Hepatocyte (in vitro differentiated cells): ENCODE measurements around the gene DAW1. TPM values are rescaled to one million over a fixed set of nuclear protein-coding genes. Genes with fewer than 3 reads are reported as not detected.
A peak's percentile ranks its signal among the peaks of the same experiment; 100 is the strongest.

Experiments
- DNase-seq: peaks from one replicate; pipeline ENCODE4 v3.0.0-alpha.2; 2016; ENCODE audit warnings: low spot score
- H2AFZ ChIP-seq: fragments of 200-600 bp; sonication (generic); 2 replicates; pipeline ENCODE4 v1.6.0; 2016; ENCODE audit warnings: antibody characterized with exemption, mild to moderate bottlenecking
- H3K27ac ChIP-seq: fragments of 200-600 bp; sonication (generic); 2 replicates; pipeline ENCODE4 v1.5.1; 2016; ENCODE audit warnings: mild to moderate bottlenecking
- H3K27me3 ChIP-seq: fragments of 200-600 bp; sonication (generic); 2 replicates; pipeline ENCODE4 v1.6.1; 2016
- H3K36me3 ChIP-seq: fragments of 200-600 bp; sonication (generic); replicated peaks from 2 replicates; pipeline ENCODE4 v1.5.1; 2016; ENCODE audit warnings: low read depth; ENCODE audit not compliant: insufficient read depth
- H3K4me1 ChIP-seq: fragments of 200-600 bp; sonication (generic); 2 replicates; pipeline ENCODE4 v1.5.1; 2016; ENCODE audit warnings: mild to moderate bottlenecking, moderate library complexity; ENCODE audit not compliant: insufficient read depth
- H3K4me2 ChIP-seq: fragments of 200-600 bp; sonication (generic); 2 replicates; pipeline ENCODE4 v1.6.0; 2016
- H3K4me3 ChIP-seq: fragments of 200-600 bp; sonication (generic); 2 replicates; pipeline ENCODE4 v1.5.1; 2016; ENCODE audit warnings: mild to moderate bottlenecking
- H3K79me2 ChIP-seq: fragments of 200-600 bp; sonication (generic); 2 replicates; pipeline ENCODE4 v1.6.0; 2017; ENCODE audit warnings: mild to moderate bottlenecking
- H3K9me2 ChIP-seq: fragments of 200-600 bp; sonication (generic); replicated peaks from 2 replicates; pipeline ENCODE4 v1.6.0; 2017; ENCODE audit warnings: mild to moderate bottlenecking; ENCODE audit not compliant: insufficient read depth
- H3K9me3 ChIP-seq: fragments of 200-600 bp; sonication (generic); 2 replicates; pipeline ENCODE4 v1.5.1; 2016; ENCODE audit warnings: low read depth, mild to moderate bottlenecking
- H4K20me1 ChIP-seq: fragments of 200-600 bp; sonication (generic); 2 replicates; pipeline ENCODE4 v1.6.0; 2016; ENCODE audit warnings: mild to moderate bottlenecking; ENCODE audit not compliant: insufficient read depth, poor library complexity, severe bottlenecking
- CTCF ChIP-seq: fragments of 200-600 bp; sonication (generic); IDR thresholded peaks from 2 replicates; pipeline ENCODE4 v1.5.1; 2016; ENCODE audit warnings: antibody characterized with exemption, mild to moderate bottlenecking; ENCODE audit not compliant: poor library complexity
- EZH2 ChIP-seq: fragments of 200-600 bp; sonication (generic); IDR thresholded peaks from 2 replicates; pipeline ENCODE4 v1.6.1; 2016; ENCODE audit warnings: antibody characterized with exemption, mild to moderate bottlenecking, borderline replicate concordance
- EZH2phosphoT487 ChIP-seq: fragments of 200-600 bp; sonication (generic); IDR thresholded peaks from one replicate; pipeline ENCODE4 v1.6.1; 2018; ENCODE audit warnings: antibody characterized with exemption, mild to moderate bottlenecking, low read depth, moderate library complexity; ENCODE audit not compliant: unreplicated experiment, severe bottlenecking
- WGBS: methylation state at CpG from one replicate; pipeline ENCODE4 v1.1.6; 2016; ENCODE audit warnings: low lambda C conversion rate; ENCODE audit errors: missing lambda C conversion rate; 5-methylcytosine and 5-hydroxymethylcytosine counted together
- polyA plus RNA-seq: library from polyadenylated mRNA; unstranded; fragments of >200 nt; fragmentation: Nextera tagmentation; extraction: Ambion mirVana; gene quantifications from 2 replicates; pipeline ENCODE4 v1.2.1, GENCODE V29; 2016
- total RNA-seq: library from RNA; depleted of rRNA; stranded (reverse); fragments of >200 nt; gene quantifications from 2 replicates; pipeline ENCODE4 v1.2.3, GENCODE V29; 2014

Gene DAW1
- total and polyA plus RNA-seq, 2 experiments from 2014 or later = 0.23 to 0.88 TPM

GRCh38 chr2:227867386-227867785, 4.0 kb upstream of the DAW1 start:
- no peak for TF ChIP-seq CTCF
- TF ChIP-seq EZH2 = no peak
- no peak for TF ChIP-seq EZH2phosphoT487
- H3K27ac ChIP-seq = no peak overlapping the region

GRCh38 chr2:227870710-227871374, 589 bp upstream of the DAW1 start:
- DNase-seq = peak; percentile 32
- TF ChIP-seq EZH2 (no peak), EZH2phosphoT487 (no peak), CTCF (no peak)
- H3K27me3 ChIP-seq = no peaks in the 10 kb centered on the region
- peak overlapping the region; percentile 75 for H3K27ac ChIP-seq
- 72% methylated on average over 13 of the region's 13 CpGs for WGBS
- no peak overlapping the region for H3K4me3 ChIP-seq
- peaks cover 10% of the 10 kb centered on the region for H3K4me1 ChIP-seq
- no peak overlapping the region for H3K4me2 ChIP-seq
- no peaks in the 10 kb centered on the region for H4K20me1 ChIP-seq
- no peaks in the 10 kb centered on the region for H3K36me3 ChIP-seq
- no peak overlapping the region for H2AFZ ChIP-seq
- H3K9me3 ChIP-seq = no peaks in the 10 kb centered on the region
- no peaks in the 10 kb centered on the region for H3K79me2 ChIP-seq
- H3K9me2 ChIP-seq = no peaks in the 10 kb centered on the region

More at GRCh38 chr2:227867386-227867785, 4.0 kb upstream of the DAW1 start:
- DNase-seq = no peak
- Histone ChIP-seq H3K4me3 (no peak overlapping the region), H3K9me3 (no peaks in the 10 kb centered on the region), H4K20me1 (no peaks in the 10 kb centered on the region), H2AFZ (no peak overlapping the region), H3K4me2 (no peak overlapping the region), H3K79me2 (no peaks in the 10 kb centered on the region), H3K27me3 (no peaks in the 10 kb centered on the region), H3K4me1 (peaks cover 24% of the 10 kb centered on the region), H3K36me3 (no peaks in the 10 kb centered on the region), H3K9me2 (no peaks in the 10 kb centered on the region)
- WGBS = 75% methylated on average over 2 of the region's 2 CpGs

GRCh38 chr2:227872676-227873075, 1.2 kb downstream of the DAW1 start:
- Histone ChIP-seq H3K27me3 (no peaks in the 10 kb centered on the region), H3K4me2 (no peak overlapping the region), H3K79me2 (no peaks in the 10 kb centered on the region), H3K27ac (no peak overlapping the region), H2AFZ (no peak overlapping the region), H4K20me1 (no peaks in the 10 kb centered on the region), H3K4me1 (peaks cover 10% of the 10 kb centered on the region), H3K4me3 (no peak overlapping the region), H3K9me2 (no peaks in the 10 kb centered on the region), H3K9me3 (no peaks in the 10 kb centered on the region), H3K36me3 (no peaks in the 10 kb centered on the region)
- DNase-seq = no peak
- WGBS = 96% methylated on average over 4 of the region's 4 CpGs
- TF ChIP-seq EZH2phosphoT487 = no peak
- no peak for TF ChIP-seq CTCF
- TF ChIP-seq EZH2 = no peak
